ENCODE data around the gene MICAL2.

The MICAL2 gene

DNA sequence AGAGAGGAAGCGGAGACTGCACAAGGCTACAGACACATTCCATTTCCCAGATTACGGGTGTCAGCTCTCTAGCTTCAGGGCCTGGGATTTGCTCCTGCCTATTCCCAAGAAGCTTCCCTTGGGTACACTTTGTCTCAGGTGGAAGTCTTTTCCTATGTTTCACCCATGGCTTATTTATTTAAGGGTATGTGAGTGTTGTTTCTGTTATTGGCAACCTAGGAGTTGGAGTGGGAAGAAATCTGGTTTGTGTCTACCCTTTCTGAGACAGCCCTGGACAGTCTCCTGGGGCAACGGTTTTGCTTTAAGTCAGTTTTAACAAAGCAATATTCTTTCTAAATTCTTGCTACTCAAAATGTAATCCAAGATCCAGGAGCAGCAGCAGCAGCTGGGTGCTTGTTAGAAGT is 127.0 kb downstream of the MICAL2 start:
- no peak for DNase-seq

DNA sequence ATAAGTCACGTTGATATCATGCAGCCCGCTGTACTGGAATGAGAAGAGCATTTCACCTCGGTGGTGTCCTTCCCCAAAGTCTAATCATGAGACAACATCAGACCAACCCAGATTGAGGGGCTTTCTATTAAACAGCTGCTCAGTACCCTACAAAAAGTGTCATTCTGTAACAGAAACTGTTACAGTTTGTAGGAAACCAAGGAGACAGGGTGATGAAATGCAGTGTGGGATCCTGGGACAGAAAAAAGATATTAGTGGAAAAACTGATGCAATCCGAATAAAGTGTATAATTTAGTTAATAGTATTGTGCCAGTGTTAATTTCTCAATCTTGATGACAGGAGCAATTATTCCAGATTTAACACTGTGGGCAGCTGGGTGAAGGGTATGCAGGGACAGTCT is 128.0 kb downstream of the MICAL2 start:
- DNase-seq: no peak

- no peak for DNase-seq
These were observed 129.0 kb downstream of the MICAL2 start for GRCh38 chr11:12239396-12239795.

GRCh38 chr11:12239804-12240371 is 129.5 kb downstream of the MICAL2 start:
- DNase-seq: no peak

GRCh38 chr11:12240677-12241076 is 130.3 kb downstream of the MICAL2 start:
- no peak for DNase-seq

DNA sequence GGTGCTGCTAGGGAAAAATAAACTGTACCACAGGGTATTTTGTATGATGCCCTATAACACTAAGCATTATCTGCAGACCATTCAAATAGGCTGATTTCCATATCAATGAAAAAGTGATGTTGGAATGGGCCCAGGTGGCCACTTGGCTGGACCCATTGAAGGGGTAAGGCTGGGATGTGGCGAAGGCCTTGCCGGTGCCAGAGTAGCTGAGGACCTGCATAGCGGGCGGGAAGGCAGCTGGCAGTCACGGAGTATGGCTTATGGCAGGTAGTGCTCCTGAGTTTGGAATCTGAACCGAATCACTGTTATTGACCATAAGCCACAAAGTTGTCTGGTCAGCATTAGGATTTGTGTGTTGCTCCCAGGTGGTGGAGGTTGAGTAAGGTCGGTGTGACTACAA is 131.0 kb downstream of the MICAL2 start:
- DNase-seq: no peak

DNA sequence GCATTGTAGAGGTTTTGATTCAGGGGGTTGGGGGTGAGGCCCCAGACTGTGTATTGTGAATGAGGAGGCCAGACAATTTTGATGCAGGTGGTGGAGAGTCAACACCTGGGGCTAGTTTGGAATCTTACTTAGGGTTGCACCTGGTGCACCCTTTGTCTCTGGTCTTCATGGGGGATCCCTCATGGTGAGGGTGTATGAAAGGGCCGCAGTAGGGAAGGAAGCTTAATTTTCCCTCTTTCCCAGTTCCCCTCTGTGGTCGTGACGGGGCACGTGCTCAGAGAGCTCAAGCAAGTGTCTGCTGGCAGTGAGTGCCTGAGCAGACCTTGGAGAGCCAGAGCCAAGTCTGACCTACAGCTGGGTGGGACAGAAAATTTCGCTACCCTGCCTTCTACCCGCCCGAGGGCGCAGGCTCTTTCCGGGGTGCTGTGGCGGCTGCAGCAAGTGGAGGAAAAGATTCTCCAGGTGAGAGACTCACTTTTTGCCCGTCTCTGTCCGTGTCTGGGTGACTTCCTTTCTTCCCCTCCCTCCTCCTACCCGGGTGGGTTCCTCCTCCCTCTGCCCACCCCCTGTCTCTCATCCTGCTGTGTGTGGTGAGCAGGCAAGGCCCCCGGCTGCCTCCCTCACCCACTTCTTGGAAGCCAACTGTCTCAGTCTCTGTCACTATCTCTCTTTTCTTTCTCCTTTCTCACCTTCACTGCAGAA is 131.7 kb downstream of the MICAL2 start:
- DNase-seq: peak; percentile 74

GRCh38 chr11:12242966-12243365 is 132.6 kb downstream of the MICAL2 start:
- no peak for DNase-seq

DNA sequence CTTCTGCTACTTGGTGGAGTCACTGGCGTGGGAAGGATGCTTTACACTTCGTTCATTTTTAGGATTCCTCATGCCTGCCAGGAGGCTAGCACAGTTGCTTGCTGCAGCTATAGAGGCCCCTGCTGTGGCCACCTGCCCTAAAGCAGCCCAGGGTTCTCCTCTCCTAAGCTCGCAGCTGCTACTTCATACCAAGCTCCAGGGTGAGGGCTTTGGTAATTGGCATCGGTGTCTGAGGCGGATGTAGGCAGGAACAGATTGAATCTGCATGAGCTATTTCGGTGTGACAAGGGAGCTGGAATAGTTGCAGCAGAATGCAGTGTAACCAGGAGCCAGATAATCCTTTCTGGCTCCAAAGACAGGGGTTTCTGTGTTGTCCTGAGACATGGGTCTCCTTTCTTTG is 133.1 kb downstream of the MICAL2 start:
- no peak for DNase-seq

DNA sequence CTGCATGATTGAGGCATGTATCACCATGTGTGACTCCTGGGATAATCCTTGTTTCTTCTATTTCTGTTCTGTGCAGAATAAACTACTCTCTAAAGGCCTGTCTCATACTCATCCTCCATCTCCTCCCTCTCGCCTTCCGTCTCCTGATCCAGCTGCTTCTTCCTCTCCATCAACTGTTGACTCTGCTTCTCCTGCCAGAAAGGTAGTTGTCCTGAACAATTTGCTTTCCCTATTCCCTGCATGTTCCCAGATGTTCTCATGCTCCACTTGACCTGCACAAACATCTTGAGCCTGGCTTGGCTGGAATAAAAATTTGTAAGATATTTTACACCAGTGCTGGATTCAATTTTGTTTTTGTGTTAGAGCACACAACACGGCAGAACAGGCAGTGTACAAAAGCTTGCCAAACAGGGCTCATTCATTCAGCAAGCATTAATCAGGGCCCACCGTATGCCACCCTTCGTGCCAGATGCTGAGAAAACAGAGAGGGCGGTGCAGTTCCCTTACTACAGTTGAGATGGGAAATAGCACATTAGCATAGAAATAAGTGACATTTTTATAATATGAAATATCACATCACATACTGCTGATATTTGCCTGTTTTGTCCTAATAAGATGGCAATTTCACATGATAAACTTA is 133.6 kb downstream of the MICAL2 start:
- DNase-seq: no peak

- DNase-seq: no peak
These were observed 134.7 kb downstream of the MICAL2 start for GRCh38 chr11:12245091-12245490.

DNA sequence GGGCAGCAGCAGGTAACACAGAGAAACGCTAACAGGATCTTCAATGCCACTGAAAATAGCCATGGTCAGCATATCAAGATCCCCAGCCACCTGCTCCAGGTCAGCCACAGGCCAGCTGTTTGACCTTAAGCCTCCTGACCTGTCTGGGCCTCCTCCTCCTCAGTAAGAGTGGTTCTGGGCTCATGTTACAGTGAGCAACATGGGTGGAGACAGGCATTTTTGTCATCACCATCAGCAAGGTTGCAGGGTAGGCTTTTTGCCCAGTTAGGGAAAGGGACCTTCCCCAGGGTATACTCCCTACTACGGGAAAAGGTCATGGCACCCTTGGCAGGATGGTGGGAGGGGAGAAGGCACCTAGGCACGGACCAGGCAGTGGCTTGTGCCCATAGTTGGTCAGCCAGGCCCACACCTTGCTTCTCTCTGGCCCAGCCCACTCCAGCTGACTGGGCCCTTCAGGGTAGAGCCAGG is 135.2 kb downstream of the MICAL2 start:
- no peak for DNase-seq

- no peak for DNase-seq
These were observed 135.8 kb downstream of the MICAL2 start for GRCh38 chr11:12246147-12246546.

DNA sequence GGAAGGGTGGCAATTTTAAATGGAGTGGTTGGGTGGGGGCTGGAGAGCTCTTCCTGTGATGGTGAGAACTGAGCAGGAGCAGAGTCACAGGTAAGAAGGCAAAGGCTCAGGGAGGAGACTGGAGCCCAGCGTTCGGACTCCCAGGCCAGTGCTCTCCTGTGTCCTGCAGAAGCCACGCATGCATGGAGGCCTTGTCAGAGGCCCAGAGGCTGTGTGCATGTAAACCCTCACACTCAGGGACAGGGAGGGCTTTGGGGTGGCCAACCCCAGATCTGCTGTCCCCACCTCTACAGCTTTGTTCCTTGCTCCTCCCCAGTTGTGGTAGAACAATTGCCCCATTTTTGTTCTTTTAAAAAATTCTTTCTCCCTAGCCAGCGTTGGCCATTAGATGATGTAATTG is 136.6 kb downstream of the MICAL2 start:
- DNase-seq: no peak

DNA sequence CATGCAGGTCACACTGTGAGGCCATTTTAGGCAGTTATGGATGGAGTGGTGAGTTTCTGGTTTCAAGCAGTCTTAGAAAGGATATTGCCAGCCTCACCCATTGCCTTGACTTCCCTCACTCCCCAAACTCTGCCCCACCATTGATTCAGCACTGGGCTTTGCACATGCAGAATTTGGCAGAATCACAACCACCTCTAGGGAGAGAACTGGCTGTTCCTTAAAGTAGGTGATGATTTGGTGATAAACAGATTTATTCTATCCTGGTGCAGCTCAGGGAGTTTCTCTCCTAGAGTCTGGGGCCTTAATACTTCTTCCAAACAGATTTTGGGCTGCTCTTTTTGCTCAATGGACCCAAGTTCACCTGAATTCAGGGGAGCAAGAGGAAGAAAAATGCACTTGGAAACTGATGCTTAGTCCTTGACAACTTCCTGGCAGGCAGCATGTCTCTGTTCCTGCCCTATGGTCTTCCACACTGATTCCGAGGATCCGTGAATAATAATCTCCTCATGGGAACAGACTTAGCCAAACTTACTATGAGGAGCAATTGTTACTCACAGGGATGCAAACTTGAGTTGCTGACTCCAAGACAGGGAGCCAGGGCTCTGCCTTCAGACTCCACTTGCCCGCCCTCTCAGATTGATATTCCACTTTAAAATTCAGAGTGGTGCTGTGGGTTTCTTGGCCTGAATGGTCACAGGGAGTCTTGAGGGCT is 137.3 kb downstream of the MICAL2 start:
- DNase-seq: no peak

GRCh38 chr11:12248330-12248729 is 137.9 kb downstream of the MICAL2 start:
- no peak for DNase-seq

DNA sequence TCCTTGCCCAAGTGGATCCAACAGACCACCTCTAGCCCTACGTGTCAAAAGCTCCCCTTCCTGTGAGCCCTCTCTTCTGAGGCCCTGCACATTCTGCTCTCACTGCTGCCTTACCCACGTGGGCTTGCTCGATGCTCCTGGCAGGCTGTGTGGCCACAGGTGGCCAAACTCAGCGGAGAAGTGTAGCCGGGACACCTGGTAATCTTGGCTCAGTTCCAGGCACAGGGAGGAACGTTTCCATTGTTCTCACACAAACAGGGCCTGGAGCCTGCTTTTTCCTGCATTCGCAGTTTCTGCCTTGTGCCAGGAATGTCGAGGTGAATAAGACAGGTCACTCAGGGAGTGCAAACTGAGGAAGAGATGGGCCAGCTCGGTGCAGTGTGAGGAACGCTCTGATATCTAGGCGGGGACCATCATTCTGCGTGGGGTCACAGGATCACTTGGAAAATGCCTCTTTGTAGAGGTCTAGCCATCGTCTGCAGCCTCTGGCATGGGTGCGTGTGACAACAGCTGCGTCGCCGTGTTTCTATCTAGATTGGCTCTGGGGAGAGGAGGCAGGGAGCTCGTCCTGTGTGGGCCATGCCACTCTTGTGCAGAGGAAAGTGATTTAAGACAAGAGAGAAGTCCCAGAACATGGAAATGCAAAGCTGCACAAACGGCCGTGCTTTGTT is 139.3 kb downstream of the MICAL2 start:
- DNase-seq: no peak

GRCh38 chr11:12251666-12252560 is 141.5 kb downstream of the MICAL2 start:
- DNase-seq: no peak

DNA sequence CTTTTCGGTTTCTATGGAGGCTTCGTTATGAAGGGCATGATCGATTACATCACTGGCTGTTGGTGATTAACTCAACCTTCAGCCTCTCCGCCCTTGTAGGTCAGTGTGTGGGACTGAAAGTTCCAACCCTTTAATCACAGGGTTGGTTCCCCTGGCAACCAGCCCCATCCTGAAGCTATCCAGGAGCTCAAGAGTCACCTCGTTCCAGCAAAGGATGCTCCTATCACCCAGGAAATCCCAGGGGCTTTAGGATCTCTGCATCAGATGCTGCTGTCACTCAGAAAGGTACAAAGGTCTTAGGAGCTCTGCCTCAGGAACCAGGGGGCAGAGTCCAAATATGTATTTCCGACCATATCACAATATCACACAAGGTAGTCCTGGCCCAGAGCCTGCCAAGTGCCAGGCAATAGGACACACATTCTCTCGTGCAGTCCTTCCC is 143.5 kb downstream of the MICAL2 start:
- DNase-seq: no peak

GRCh38 chr11:12258451-12258850 is 148.1 kb downstream of the MICAL2 start:
- no peak for DNase-seq

DNA sequence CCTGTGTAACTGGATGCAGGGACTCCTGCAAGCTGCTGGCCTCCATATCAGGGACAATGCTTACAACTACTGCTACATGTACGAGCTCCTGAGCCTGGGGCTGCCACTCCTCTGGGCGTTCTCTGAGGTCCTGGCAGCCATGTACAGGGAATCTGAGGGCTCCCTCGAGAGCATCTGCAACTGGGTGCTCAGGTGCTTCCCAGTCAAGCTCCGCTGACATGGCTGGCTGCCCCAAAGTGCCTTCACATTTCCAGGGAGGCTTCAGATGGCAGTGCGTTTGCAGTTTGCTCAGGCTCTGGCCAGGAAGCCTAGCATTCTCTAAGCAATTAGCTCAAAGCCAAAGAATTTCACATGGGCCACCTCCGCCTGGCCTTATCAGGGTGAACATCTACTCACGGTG is 149.6 kb downstream of the MICAL2 start:
- DNase-seq: no peak
